Astrocyte of the spinal cord (primary cell): ENCODE data around the gene MTRR.

ENCODE experiments used
- DNase-seq: peaks from one replicate; pipeline ENCODE4 v3.0.0; 2011; ENCODE audit warnings: low read depth, low spot score
- H3K4me3 ChIP-seq: 2 replicates; pipeline ENCODE4 v1.5.1; 2011; ENCODE audit warnings: low read depth, mild to moderate bottlenecking, low read length, moderate library complexity
- CTCF ChIP-seq: IDR thresholded peaks from 2 replicates; pipeline ENCODE4 v1.5.1; 2012; ENCODE audit warnings: low read depth, mild to moderate bottlenecking, low read length, inconsistent platforms
- in situ Hi-C: cut with HindIII; loops from 2 replicates; pipeline ENCODE4 v1.10.0; 2017; ENCODE audit warnings: low sequenced_read_pairs

MTRR gene

DNA sequence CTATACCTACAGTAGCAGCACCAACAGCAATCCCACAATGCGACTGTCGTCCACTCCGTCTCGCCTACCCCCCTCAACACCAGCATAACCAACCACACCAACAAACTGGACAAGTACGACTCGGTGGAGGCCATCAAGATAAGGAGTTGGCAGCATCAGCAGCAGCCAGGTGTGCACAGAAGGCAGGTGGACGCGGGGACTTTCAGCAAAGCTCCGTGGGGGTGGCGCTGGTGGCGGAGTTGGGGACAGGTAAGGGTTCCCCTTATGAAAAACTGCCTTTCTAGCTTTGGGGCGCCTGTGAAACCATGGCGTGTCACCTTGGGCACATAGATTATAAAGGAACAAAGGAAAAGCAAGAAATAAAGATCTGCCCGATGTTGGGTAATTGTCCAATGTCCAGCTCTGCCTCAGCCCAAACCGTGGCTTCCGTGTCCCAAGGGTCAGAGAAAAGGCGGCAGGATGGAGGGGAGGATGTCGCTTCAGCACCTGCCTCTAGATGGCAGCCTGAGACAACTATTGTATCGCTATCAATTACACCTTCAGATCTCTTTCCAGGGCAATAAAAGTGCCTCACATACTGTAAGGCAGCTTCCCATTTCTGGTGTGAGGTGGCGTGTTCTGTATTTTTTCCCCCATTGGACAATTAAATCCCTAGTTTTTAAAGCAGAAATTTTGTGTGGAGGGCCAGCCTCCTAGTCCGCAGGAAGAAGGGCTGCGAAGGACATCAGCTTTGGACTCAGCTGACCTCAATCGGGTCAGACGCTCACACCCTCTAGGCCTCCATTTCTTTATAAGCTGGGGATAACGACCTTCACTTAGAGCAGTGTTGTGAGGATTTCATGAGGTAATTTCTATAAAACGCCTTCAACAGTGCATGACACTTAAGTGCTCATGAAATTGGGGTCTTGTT lies 58.8 kb downstream of the MTRR start:
- peak; percentile 82 for TF ChIP-seq CTCF
- in situ Hi-C loops: no loop called here
- no peak overlapping the region for H3K4me3 ChIP-seq
- peak; percentile 57 for DNase-seq

GRCh38 chr5:7930011-7930410 lies 61.1 kb downstream of the MTRR start:
- in situ Hi-C loops: no loop called here

GRCh38 chr5:7941692-7942091 lies 72.7 kb downstream of the MTRR start:
- no peak for DNase-seq
- in situ Hi-C loops: no loop called here
- no peak for TF ChIP-seq CTCF
- H3K4me3 ChIP-seq: no peak overlapping the region

More at GRCh38 chr5:7930011-7930410, 61.1 kb downstream of the MTRR start:
- DNase-seq: peak; percentile 3
- no peak for TF ChIP-seq CTCF
- H3K4me3 ChIP-seq: no peak overlapping the region

GRCh38 chr5:7947301-7947700 lies 78.4 kb downstream of the MTRR start:
- DNase-seq: no peak
- in situ Hi-C loops: no loop called here
- no peak overlapping the region for H3K4me3 ChIP-seq
- TF ChIP-seq CTCF: no peak
